GM10248 (cell line): Measurements from ENCODE around the gene PEPD.

Experiments used
- CTCF ChIA-PET: fragments of 300-600 bp; sonication (Branson Sonifier 250); formaldehyde crosslinking; extraction: SDS; loops from one replicate; lab custom pipeline; 2021; ENCODE audit warnings: antibody characterized with exemption; lab: Yijun Ruan, JAX
- POLR2A ChIA-PET: fragments of 350-650 bp; sonication (Branson Sonifier 250); formaldehyde crosslinking; extraction: SDS; loops from one replicate; lab custom pipeline; 2020; ENCODE audit warnings: antibody characterized with exemption; lab: Yijun Ruan, JAX
- DNase-seq: peaks from one replicate; pipeline ENCODE4 v3.0.0; 2012; ENCODE audit errors: extremely low spot score
- TF ChIP-seq, protein P1 (sequence below): IDR thresholded peaks from 2 replicates; pipeline ENCODE4 v1.5.1; 2012; ENCODE audit warnings: mild to moderate bottlenecking, low read depth; ENCODE audit errors: extremely low read depth, missing control alignments, control extremely low read depth

Gene PEPD

DNA sequence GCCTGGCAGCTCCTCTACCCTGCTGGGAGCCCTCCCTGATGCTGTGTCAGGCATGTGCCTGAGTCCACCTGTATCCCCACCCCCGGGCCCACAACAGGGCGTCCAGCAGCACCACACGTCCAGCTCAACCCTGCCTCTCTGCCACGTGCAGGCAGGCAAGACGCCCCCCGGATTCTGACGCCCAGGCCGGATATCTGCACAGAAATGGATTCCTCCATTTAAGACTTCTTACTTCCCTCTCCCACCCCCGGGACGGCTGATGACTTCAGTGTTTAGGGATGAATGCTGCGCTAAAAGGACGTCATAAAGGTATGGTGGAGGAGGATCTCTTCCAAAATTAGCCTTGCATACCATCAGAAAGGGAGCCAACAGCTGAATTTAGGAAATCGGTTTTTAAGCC lies 10.2 kb downstream of the PEPD start:
- no peak for DNase-seq
- ChIA-PET CTCF (interaction anchor here (0.9 kb wide), 1 partner anchor 10 kb away, joined by 3 read pairs; the partner anchor contains the start of gene PEPD), POLR2A (no interaction called here)
- TF ChIP-seq, protein P1, sequence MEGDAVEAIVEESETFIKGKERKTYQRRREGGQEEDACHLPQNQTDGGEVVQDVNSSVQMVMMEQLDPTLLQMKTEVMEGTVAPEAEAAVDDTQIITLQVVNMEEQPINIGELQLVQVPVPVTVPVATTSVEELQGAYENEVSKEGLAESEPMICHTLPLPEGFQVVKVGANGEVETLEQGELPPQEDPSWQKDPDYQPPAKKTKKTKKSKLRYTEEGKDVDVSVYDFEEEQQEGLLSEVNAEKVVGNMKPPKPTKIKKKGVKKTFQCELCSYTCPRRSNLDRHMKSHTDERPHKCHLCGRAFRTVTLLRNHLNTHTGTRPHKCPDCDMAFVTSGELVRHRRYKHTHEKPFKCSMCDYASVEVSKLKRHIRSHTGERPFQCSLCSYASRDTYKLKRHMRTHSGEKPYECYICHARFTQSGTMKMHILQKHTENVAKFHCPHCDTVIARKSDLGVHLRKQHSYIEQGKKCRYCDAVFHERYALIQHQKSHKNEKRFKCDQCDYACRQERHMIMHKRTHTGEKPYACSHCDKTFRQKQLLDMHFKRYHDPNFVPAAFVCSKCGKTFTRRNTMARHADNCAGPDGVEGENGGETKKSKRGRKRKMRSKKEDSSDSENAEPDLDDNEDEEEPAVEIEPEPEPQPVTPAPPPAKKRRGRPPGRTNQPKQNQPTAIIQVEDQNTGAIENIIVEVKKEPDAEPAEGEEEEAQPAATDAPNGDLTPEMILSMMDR, result no peak

DNA sequence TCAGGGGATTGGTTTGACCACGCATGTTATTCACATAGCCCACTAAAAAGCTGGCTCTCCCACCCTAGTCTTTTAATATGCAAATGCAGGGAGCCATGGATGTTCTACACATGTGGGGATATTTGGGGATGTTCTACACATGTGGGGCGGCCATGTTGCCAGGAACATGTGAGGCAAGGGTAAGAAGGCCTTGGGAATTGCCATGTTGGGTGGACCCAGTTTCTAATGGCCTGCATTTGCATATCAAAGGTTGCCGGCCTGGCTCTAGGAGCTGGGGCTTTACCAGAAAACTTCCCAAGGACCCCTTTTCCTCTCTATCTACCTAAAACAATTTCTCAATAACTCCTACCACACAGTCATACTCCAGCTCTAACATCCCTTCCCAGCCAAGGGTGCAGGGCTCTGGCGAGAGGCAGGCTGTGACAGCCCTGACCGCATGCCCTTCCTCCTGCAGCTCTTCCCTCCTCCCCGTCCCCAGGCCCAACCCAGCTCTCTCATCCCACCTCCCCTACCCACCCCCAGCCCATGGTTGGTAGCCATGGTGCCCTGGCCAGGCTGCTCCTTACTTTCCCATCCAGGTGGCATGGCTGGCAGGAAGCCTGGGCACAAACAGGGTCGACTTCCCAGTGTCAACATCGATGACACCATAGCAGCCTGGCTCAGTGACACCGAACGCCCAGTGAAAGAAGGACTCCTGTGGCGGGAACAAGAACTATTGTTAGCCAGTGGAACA lies 11.0 kb downstream of the PEPD start:
- ChIA-PET POLR2A (no interaction called here), CTCF (interaction anchor here (0.9 kb wide), 1 partner anchor 11 kb away, joined by 3 read pairs; the partner anchor contains the start of gene PEPD)
- no peak for DNase-seq
- TF ChIP-seq, protein P1, result no peak

DNA sequence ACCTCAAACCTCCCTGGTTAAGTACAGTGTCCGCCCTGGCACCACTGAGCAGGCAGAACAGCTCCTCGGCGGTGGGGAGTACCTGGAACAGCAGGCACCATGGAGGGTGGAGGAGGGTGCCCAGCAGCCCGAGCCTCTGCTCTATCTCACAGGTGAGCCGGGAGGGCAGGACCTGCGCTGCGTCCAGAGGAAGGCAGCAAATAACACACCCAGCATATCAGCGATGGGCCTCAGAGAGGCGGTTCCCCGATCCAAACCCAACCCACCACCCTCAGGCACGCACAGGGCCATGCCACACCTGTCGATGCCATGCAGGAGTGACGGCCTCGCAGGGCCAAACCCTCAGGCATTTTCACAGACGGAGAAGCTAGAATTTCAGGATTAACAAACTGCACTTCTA lies 11.8 kb downstream of the PEPD start:
- ChIA-PET POLR2A (no interaction called here), CTCF (no interaction called here)

DNA sequence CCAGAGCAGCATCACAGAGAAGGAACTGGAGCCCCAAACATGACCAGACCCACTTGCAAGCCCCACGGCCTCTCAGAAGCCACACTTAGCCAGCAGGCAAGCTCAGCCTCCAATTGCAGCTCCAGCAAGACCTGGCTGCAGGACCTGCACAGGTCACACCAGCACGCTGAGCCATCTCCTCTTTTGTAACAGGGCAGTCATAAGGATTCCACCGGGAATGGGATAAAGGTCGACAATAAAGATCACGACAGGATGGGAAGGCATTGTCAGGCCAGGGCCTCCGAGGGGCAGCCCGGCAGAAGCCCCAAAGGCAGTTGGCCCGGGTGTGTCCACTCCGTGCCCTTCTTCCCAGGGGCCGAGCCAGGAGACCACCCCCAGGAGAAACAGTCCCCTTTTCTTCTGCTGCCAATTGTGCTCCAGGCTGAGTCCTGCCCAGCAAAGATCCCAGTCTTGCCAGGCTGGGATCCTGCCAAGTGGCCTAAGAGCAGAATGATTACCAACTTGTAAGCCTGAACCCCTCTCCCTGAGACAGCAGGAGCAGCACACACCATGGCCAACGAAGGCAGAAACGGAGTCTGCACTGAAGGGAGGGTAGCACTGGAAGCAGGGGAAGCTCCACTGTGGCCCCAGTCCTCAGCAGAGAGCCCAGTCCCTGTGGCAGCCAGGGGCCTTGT lies 12.5 kb downstream of the PEPD start:
- TF ChIP-seq, protein P1, result no peak
- CTCF ChIA-PET, result interaction anchor here (1.1 kb wide), 1 partner anchor 57 kb away, joined by 3 read pairs; no protein-coding TSS in a partner anchor
- DNase-seq, result no peak
- POLR2A ChIA-PET, result no interaction called here

More for the DNA sequence above, 11.8 kb downstream of the PEPD start:
- TF ChIP-seq, protein P1, result no peak
- no peak for DNase-seq

DNA sequence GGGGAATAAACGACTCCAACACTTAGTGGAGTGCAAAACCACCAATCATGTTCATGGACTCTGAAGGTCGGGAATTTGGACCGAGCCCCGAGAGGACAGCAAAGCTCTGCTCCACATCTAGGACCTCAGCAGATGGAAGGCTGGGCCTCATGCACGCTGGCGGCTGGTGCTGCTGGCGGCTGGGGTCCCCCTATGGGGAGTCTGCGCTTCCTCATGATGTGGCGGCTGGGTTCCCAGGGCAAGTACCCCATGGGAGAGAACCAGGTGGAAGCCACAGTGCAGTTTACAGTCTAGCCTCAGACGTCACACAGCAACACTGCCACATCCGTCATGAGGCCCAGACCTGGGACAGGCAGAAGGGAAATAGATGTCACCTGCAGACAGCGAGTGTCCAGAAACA lies 13.2 kb downstream of the PEPD start:
- ChIA-PET POLR2A (no interaction called here), CTCF (interaction anchor here (0.7 to 1.1 kb wide), 2 partner anchors 11 to 56 kb away, joined by 3 read pairs; no protein-coding TSS in a partner anchor)
- DNase-seq, result no peak
- TF ChIP-seq, protein P1, result no peak

DNA sequence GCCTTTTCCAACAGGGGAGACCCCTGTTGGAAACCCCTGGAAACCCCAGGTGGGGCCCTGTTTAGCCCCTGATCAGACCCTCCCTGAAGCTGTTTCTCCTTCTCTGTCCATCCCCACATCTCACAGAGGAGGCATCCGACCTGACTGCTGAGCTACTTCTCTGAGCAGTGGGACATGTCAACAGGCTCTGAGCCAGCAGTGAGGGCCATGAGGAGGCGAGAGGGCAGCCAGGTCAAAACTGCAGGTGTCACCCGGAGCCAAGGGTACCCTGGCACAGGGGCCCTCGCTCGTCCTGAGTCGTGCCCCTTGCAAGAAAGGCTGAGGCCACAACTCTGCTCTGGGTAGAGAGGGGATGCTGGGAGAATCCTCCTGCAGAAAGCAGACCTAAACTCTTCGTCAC lies 13.6 kb downstream of the PEPD start:
- POLR2A ChIA-PET, result no interaction called here
- CTCF ChIA-PET, result interaction anchor here (0.7 to 1.1 kb wide), 2 partner anchors 11 to 56 kb away, joined by 3 read pairs; no protein-coding TSS in a partner anchor
- TF ChIP-seq, protein P1, result no peak
- DNase-seq, result no peak
